B cell (primary cell): Measurements from ENCODE around the gene LAIR1. TPM values are rescaled to one million over a fixed set of nuclear protein-coding genes. Genes with fewer than 3 reads are reported as not detected.
A peak's percentile ranks its signal among the peaks of the same experiment; 100 is the strongest.

ENCODE experiments used
- ATAC-seq: fragments of 200-7000 bp; cut with Tn5 transposase; one replicate; pipeline ENCODE4 v1.10.0; 2021; ENCODE audit warnings: low read depth, mild to moderate bottlenecking, moderate number of reproducible peaks, moderate library complexity
- CTCF ChIA-PET: fragments of 350-600 bp; sonication (Branson Sonifier 250); formaldehyde crosslinking; loops from one replicate; lab custom pipeline; 2021; ENCODE audit warnings: antibody characterized with exemption, inconsistent platforms; lab: Charles Lee
- POLR2A ChIA-PET: fragments of 350-600 bp; sonication (Branson Sonifier 250); formaldehyde crosslinking; loops from one replicate; lab custom pipeline; 2021; ENCODE audit warnings: antibody characterized with exemption; lab: Charles Lee
- DNase-seq: peaks from one replicate; pipeline ENCODE4 v3.0.0; 2013
- H2AFZ ChIP-seq: 2 replicates; pipeline ENCODE4 v1.6.1; 2012; ENCODE audit warnings: mild to moderate bottlenecking, low read depth, low read length; ENCODE audit not compliant: insufficient read depth, poor library complexity, severe bottlenecking
- H3K27ac ChIP-seq, 2 donors: 1 replicate in 1 of 2; 2 replicates in 1 of 2; pipeline ENCODE4 v1.5.1; 2012 to 2013; ENCODE audit warnings: low read length in 2 of 2, mild to moderate bottlenecking in 2 of 2, moderate library complexity in 1 of 2
- H3K27me3 ChIP-seq, 4 experiments: fragments of 200-600 bp in 1 of 4; sonication (generic) in 1 of 4; replicated peaks in 1 of 4; 1 replicate in 2 of 4; 2 replicates in 2 of 4; pipeline versions ENCODE4 v1.6.1 to v1.7.0; 2013 to 2016; ENCODE audit warnings: low read length in 3 of 4, mild to moderate bottlenecking in 2 of 4, mixed read lengths in 1 of 4, moderate library complexity in 1 of 4; ENCODE audit not compliant: insufficient read depth in 4 of 4, control insufficient read depth in 3 of 4; ENCODE audit errors: control extremely low read depth in 1 of 4
- H3K36me3 ChIP-seq, 2 experiments: replicated peaks in 1 of 2; 1 replicate in 1 of 2; 2 replicates in 1 of 2; pipeline versions ENCODE4 v1.6.1 to v1.7.1; 2013; ENCODE audit warnings: low read length in 1 of 2; ENCODE audit not compliant: insufficient read depth in 2 of 2, control insufficient read depth in 1 of 2; ENCODE audit errors: control extremely low read depth in 1 of 2, extremely low read depth in 1 of 2
- H3K4me1 ChIP-seq, 2 donors: fragments of 200-600 bp in 1 of 2; sonication (generic) in 1 of 2; 1 replicate in 1 of 2; 2 replicates in 1 of 2; pipeline versions ENCODE4 v1.5.1 to v1.6.1; 2013 to 2017; ENCODE audit warnings: low read length in 2 of 2; ENCODE audit not compliant: control insufficient read depth in 2 of 2, insufficient read depth in 2 of 2
- H3K4me2 ChIP-seq: replicated peaks from 2 replicates; pipeline ENCODE3; 2012; ENCODE audit warnings: mild to moderate bottlenecking, low read depth, low read length; ENCODE audit not compliant: poor library complexity, severe bottlenecking
- H3K4me3 ChIP-seq, 5 experiments: fragments of 200-600 bp in 1 of 5; sonication (generic) in 1 of 5; 1 replicate in 3 of 5; 2 replicates in 2 of 5; pipeline versions ENCODE4 v1.5.1 to v1.7.0; 2011 to 2016; ENCODE audit warnings: low read length in 4 of 5, mild to moderate bottlenecking in 4 of 5, low read depth in 2 of 5, control low read depth in 1 of 5, moderate library complexity in 1 of 5; ENCODE audit not compliant: insufficient read depth in 1 of 5; ENCODE audit errors: control extremely low read depth in 1 of 5, extremely low read depth in 1 of 5
- H3K79me2 ChIP-seq: fragments of 200-600 bp; sonication (generic); one replicate; pipeline ENCODE4 v1.6.0; 2016; ENCODE audit warnings: low read length; ENCODE audit not compliant: control insufficient read depth, insufficient read depth
- H3K9ac ChIP-seq: fragments of 200-600 bp; sonication (generic); 2 replicates; pipeline ENCODE4 v1.6.1; 2017; ENCODE audit warnings: mild to moderate bottlenecking, low read length, moderate library complexity
- H3K9me3 ChIP-seq, 3 donors: one replicate each; pipeline versions ENCODE4 v1.6.1 to v1.7.1; 2013; ENCODE audit warnings: low read length in 2 of 3; ENCODE audit not compliant: control insufficient read depth in 2 of 3, insufficient read depth in 1 of 3; ENCODE audit errors: control extremely low read depth in 1 of 3
- H4K20me1 ChIP-seq: 2 replicates; pipeline ENCODE4 v1.6.0; 2012; ENCODE audit warnings: mild to moderate bottlenecking, low read length; ENCODE audit not compliant: insufficient read depth, control insufficient read depth, poor library complexity, severe bottlenecking
- H3K27ac Mint-ChIP-seq: one replicate; pipeline ENCODE4 v1.8.0; 2021; ENCODE audit warnings: mixed read lengths
- H3K27me3 Mint-ChIP-seq: one replicate; pipeline ENCODE4 v1.8.0; 2021; ENCODE audit warnings: mixed read lengths
- H3K4me1 Mint-ChIP-seq: one replicate; pipeline ENCODE4 v1.8.0; 2021; ENCODE audit warnings: mixed read lengths
- H3K4me3 Mint-ChIP-seq: one replicate; pipeline ENCODE4 v1.8.0; 2021; ENCODE audit warnings: mixed read lengths
- H3K9me3 Mint-ChIP-seq: one replicate; pipeline ENCODE4 v1.8.0; 2022; ENCODE audit warnings: mixed read lengths; ENCODE audit not compliant: insufficient read depth
- CTCF ChIP-seq: fragments of 200-600 bp; IDR thresholded peaks from one replicate; pipeline ENCODE4 v1.8.0; 2022; ENCODE audit warnings: antibody characterized with exemption, mild to moderate bottlenecking
- EZH2 ChIP-seq: IDR thresholded peaks from 2 replicates; pipeline ENCODE4 v1.6.1; 2012; ENCODE audit warnings: borderline replicate concordance, low read depth, mild to moderate bottlenecking, moderate library complexity, low read length; ENCODE audit not compliant: insufficient read depth, poor library complexity, severe bottlenecking
- WGBS: methylation state at CpG from one replicate; pipeline ENCODE4 v1.1.5; 2013; ENCODE audit warnings: missing lambda C conversion rate; ENCODE audit not compliant: insufficient coverage; 5-methylcytosine and 5-hydroxymethylcytosine counted together
- intact Hi-C: fragments of 100-400 bp; cut with micrococcal nuclease; formaldehyde crosslinking; loops from one replicate; pipeline ENCODE4 v1.10.0; 2022
- polyA plus RNA-seq: library from polyadenylated mRNA; depleted of rRNA; stranded (reverse); fragments of >200 nt; gene quantifications from 2 replicates; pipeline ENCODE4 v1.2.3, GENCODE V29; 2012
- total RNA-seq, 2 donors: library from RNA; stranded (reverse); fragments of 120-200 nt in 1 of 2; gene quantifications; 1 replicate in 1 of 2; 2 replicates in 1 of 2; pipeline versions ENCODE4 v1.2.3 to v1.2.4, GENCODE V29; 2013 to 2022

The LAIR1 gene
- total and polyA plus RNA-seq, 2 donors (not counting 1 experiment from before 2014, with no cell fraction given): 41.5 to 173 TPM

- no peak overlapping the region for H3K4me3 ChIP-seq
- DNase-seq (peak; percentile 85), ATAC-seq (peak; percentile 34)
- H2AFZ ChIP-seq: no peak overlapping the region
- peaks cover 41 to 50% of the 10 kb centered on the region in 2 donors for H3K4me1 ChIP-seq
- WGBS: 100% methylated on average over 1 of the region's 7 CpGs
- no peaks in the 10 kb centered on the region for H4K20me1 ChIP-seq
- Mint-ChIP-seq H3K27me3 (peaks cover 17% of the 10 kb centered on the region), H3K9me3 (no peaks in the 10 kb centered on the region), H3K4me3 (peak overlapping the region; percentile 68), H3K4me1 (peaks cover 46% of the 10 kb centered on the region), H3K27ac (peak overlapping the region; percentile 73)
- H3K79me2 ChIP-seq: peaks cover 9% of the 10 kb centered on the region
- H3K36me3 ChIP-seq: no peaks in the 10 kb centered on the region
- ChIA-PET CTCF (interaction anchor here (0.9 to 10.8 kb wide), 32 partner anchors 9 to 600 kb away, joined by 3 to 235 read pairs (median 5); partner anchors contain the start of genes LAIR1, LENG8, LILRB2 and MBOAT7), POLR2A (interaction anchor here (0.6 to 0.9 kb wide), 2 partner anchors 64 to 191 kb away, joined by 3 to 6 read pairs; no protein-coding TSS in a partner anchor)
- intact Hi-C loops: loop anchor here (1.0 to 2.0 kb wide), 2 partner anchors 38 to 66 kb away; no protein-coding TSS in a partner anchor
- peak overlapping the region; percentile 61 for H3K4me2 ChIP-seq
- H3K9ac ChIP-seq: no peak overlapping the region
- no peaks in the 10 kb centered on the region for H3K9me3 ChIP-seq
- H3K27me3 ChIP-seq: peaks cover 0 to 1% (median 0%) of the 10 kb centered on the region in 4 experiments
- H3K27ac ChIP-seq: no peak overlapping the region
- peak; percentile 94 for TF ChIP-seq CTCF
- no peak for TF ChIP-seq EZH2
Observed at GRCh38 chr19:54390942-54391577, 26.3 kb upstream of the LAIR1 start.

GRCh38 chr19:54389553-54389952, 24.8 kb upstream of the LAIR1 start:
- Mint-ChIP-seq H3K9me3 (no peaks in the 10 kb centered on the region), H3K4me3 (peak overlapping the region; percentile 93), H3K27ac (peak overlapping the region; percentile 63), H3K4me1 (peaks cover 47% of the 10 kb centered on the region), H3K27me3 (peaks cover 14% of the 10 kb centered on the region)
- Histone ChIP-seq H3K4me3 (peak overlapping the region in 1 of 5 experiments; percentile 16), H3K4me2 (peak overlapping the region; percentile 88), H2AFZ (no peak overlapping the region), H3K36me3 (no peaks in the 10 kb centered on the region), H3K27ac (peak overlapping the region; percentile 9 to 65), H4K20me1 (no peaks in the 10 kb centered on the region), H3K4me1 (peaks cover 41 to 50% of the 10 kb centered on the region in 2 donors), H3K27me3 (no peaks in the 10 kb centered on the region), H3K9me3 (no peaks in the 10 kb centered on the region), H3K9ac (peak overlapping the region; percentile 27), H3K79me2 (peaks cover 9% of the 10 kb centered on the region)
- intact Hi-C loops: loop anchor here (2.0 kb wide), 1 partner anchor 221 kb away; no protein-coding TSS in a partner anchor
- DNase-seq (no peak), ATAC-seq (no peak)
- no peak for TF ChIP-seq EZH2
- TF ChIP-seq CTCF: no peak
- ChIA-PET CTCF (interaction anchor here (1.1 to 10.8 kb wide), 15 partner anchors 11 to 224 kb away, joined by 3 to 235 read pairs (median 17); partner anchors contain the start of gene LAIR1), POLR2A (interaction anchor here (1.4 to 2.4 kb wide), 5 partner anchors 11 to 62 kb away, joined by 4 to 6 read pairs (median 5); partner anchors contain the start of gene LENG8)
- WGBS: no CpG with 5 or more reads among the region's 4 CpGs
